Measurements from ENCODE around the gene CACNG5. TPM values are rescaled to one million over a fixed set of nuclear protein-coding genes. Genes with fewer than 3 reads are reported as not detected.

The CACNG5 gene
- total RNA-seq, 6 experiments from 2014 or later: not detected

GRCh38 chr17:66929591-66929990, 94.7 kb downstream of the CACNG5 start:
- no peak overlapping the region for H3K27ac ChIP-seq
- intact Hi-C loops (cut with DNase I): no loop called here
- H3K4me1 ChIP-seq: no peaks in the 10 kb centered on the region
- ATAC-seq (no peak), DNase-seq (no peak)
- H3K27me3 ChIP-seq: no peaks in the 10 kb centered on the region
- H3K9me3 ChIP-seq: no peaks in the 10 kb centered on the region
- TF ChIP-seq POLR2A (IDR thresholded peaks at IDR 0.05): no peak
- no peak for TF ChIP-seq CTCF (IDR thresholded peaks at IDR 0.05)
- WGBS (ENCODE audit: insufficient coverage, low coverage, low lambda C conversion rate, missing lambda C conversion rate): 20% methylated on average over 1 of the region's 1 CpG
- no peaks in the 10 kb centered on the region for H3K36me3 ChIP-seq
- H3K4me3 ChIP-seq: no peak overlapping the region

GRCh38 chr17:66930933-66931332, 96.0 kb downstream of the CACNG5 start:
- DNase-seq: no peak
- peak in 2 of 4 donors; percentile 17 to 29 for ATAC-seq
- Histone ChIP-seq H3K36me3 (no peaks in the 10 kb centered on the region), H3K4me1 (no peaks in the 10 kb centered on the region), H3K4me3 (no peak overlapping the region), H3K27ac (no peak overlapping the region), H3K27me3 (no peaks in the 10 kb centered on the region), H3K9me3 (no peaks in the 10 kb centered on the region)
- intact Hi-C loops (cut with DNase I): no loop called here
- TF ChIP-seq CTCF (IDR thresholded peaks at IDR 0.05): no peak
- TF ChIP-seq POLR2A (IDR thresholded peaks at IDR 0.05): no peak
- 45% methylated on average over 1 of the region's 3 CpGs for WGBS (ENCODE audit: insufficient coverage, low coverage, low lambda C conversion rate, missing lambda C conversion rate)

GRCh38 chr17:66932311-66932710, 97.4 kb downstream of the CACNG5 start:
- H3K27ac ChIP-seq: no peak overlapping the region
- ATAC-seq (no peak), DNase-seq (no peak)
- intact Hi-C loops (cut with DNase I): no loop called here
- no peak overlapping the region for H3K4me3 ChIP-seq
- no peaks in the 10 kb centered on the region for H3K36me3 ChIP-seq
- no peaks in the 10 kb centered on the region for H3K4me1 ChIP-seq
- TF ChIP-seq POLR2A (IDR thresholded peaks at IDR 0.05) (no peak), CTCF (IDR thresholded peaks at IDR 0.05) (no peak)
- H3K9me3 ChIP-seq: no peaks in the 10 kb centered on the region
- 49% methylated on average over 2 of the region's 2 CpGs for WGBS (ENCODE audit: insufficient coverage, low coverage, low lambda C conversion rate, missing lambda C conversion rate)
- no peaks in the 10 kb centered on the region for H3K27me3 ChIP-seq

GRCh38 chr17:66934040-66934439, 99.1 kb downstream of the CACNG5 start:
- DNase-seq: no peak
- Histone ChIP-seq H3K9me3 (no peaks in the 10 kb centered on the region), H3K4me1 (no peaks in the 10 kb centered on the region), H3K36me3 (no peaks in the 10 kb centered on the region), H3K27ac (no peak overlapping the region), H3K4me3 (no peak overlapping the region), H3K27me3 (no peaks in the 10 kb centered on the region)
- ATAC-seq: no peak
- 86% methylated on average over 1 of the region's 2 CpGs for WGBS (ENCODE audit: insufficient coverage, low coverage, low lambda C conversion rate, missing lambda C conversion rate)
- intact Hi-C loops (cut with DNase I): no loop called here
- TF ChIP-seq CTCF (IDR thresholded peaks at IDR 0.05) (no peak), POLR2A (IDR thresholded peaks at IDR 0.05) (no peak)

MicroRNA genes within 50 kb of the gene (microRNA counts, 767-probe panel; counts per million panel counts)
- microRNA hsa-miR-634: 237 counts per million

Small RNA genes within 50 kb of the gene (microRNA-seq; reads per million reads assigned to microRNA genes)
- 0 reads per million in 2 donors for gene MIR634

Small RNA genes within 50 kb of the gene (small RNA-seq; reads per million reads assigned to genes)
- gene MIR634 (0 reads per million in 2 experiments), gene RNA5SP446 (0 reads per million in 2 experiments)

Other genes starting within 250 kb of the CACNG5 start
- not detected for gene CACNG4, start 129.6 kb downstream of the CACNG5 start, total RNA-seq
- not detected for gene CACNG1, start 209.4 kb downstream of the CACNG5 start, total RNA-seq

Measured in right lobe of liver (tissue), 6 donors.